Lower lobe of right lung (tissue), 2 donors: ENCODE measurements around the gene DEGS2. TPM values are rescaled to one million over a fixed set of nuclear protein-coding genes. Genes with fewer than 3 reads are reported as not detected.

ENCODE experiments used
- ATAC-seq, 2 donors: fragments of 200-7000 bp; cut with Tn5 transposase; one replicate each; pipeline ENCODE4 v1.9.1; 2020 to 2022; ENCODE audit warnings: mild to moderate bottlenecking in 2 of 2, moderate library complexity in 2 of 2
- DNase-seq: peaks from one replicate; pipeline ENCODE4 v3.0.0-alpha.2; 2020
- H3K27ac ChIP-seq: fragments of 200-600 bp; one replicate; pipeline ENCODE4 v1.8.0; 2022
- H3K27me3 ChIP-seq: fragments of 200-600 bp; one replicate; pipeline ENCODE4 v1.8.0; 2022; ENCODE audit warnings: low read depth
- H3K36me3 ChIP-seq: fragments of 200-600 bp; one replicate; pipeline ENCODE4 v1.8.0; 2022; ENCODE audit warnings: mild to moderate bottlenecking
- H3K4me1 ChIP-seq: fragments of 200-600 bp; one replicate; pipeline ENCODE4 v1.8.0; 2022
- H3K4me3 ChIP-seq: fragments of 200-600 bp; one replicate; pipeline ENCODE4 v1.8.0; 2022; ENCODE audit warnings: mild to moderate bottlenecking
- H3K9me3 ChIP-seq: fragments of 200-600 bp; one replicate; pipeline ENCODE4 v1.8.0; 2022
- intact Hi-C: fragments of 100-400 bp; cut with DNase I; formaldehyde crosslinking; loops from one replicate; pipeline ENCODE4 v1.11.0; 2022
- total RNA-seq: library from RNA; stranded (reverse); fragmentation: NEBNext Ultra II Directional; extraction: Animal tissue kit (Norgen Biotek cat#: 25700); gene quantifications from one replicate; pipeline ENCODE4 v1.2.1, GENCODE V29; 2021
- TF ChIP-seq, protein P1 (sequence below): fragments of 200-600 bp; IDR thresholded peaks from one replicate; pipeline ENCODE4 v1.8.0; 2022; ENCODE audit warnings: antibody characterized with exemption, mild to moderate bottlenecking
- donor health status: DM: no; HTN: yes; CAD: no; lungs with severe emphysema.

The DEGS2 gene
- total RNA-seq, 1 donor from 2014 or later, result 5.8 TPM

DNA sequence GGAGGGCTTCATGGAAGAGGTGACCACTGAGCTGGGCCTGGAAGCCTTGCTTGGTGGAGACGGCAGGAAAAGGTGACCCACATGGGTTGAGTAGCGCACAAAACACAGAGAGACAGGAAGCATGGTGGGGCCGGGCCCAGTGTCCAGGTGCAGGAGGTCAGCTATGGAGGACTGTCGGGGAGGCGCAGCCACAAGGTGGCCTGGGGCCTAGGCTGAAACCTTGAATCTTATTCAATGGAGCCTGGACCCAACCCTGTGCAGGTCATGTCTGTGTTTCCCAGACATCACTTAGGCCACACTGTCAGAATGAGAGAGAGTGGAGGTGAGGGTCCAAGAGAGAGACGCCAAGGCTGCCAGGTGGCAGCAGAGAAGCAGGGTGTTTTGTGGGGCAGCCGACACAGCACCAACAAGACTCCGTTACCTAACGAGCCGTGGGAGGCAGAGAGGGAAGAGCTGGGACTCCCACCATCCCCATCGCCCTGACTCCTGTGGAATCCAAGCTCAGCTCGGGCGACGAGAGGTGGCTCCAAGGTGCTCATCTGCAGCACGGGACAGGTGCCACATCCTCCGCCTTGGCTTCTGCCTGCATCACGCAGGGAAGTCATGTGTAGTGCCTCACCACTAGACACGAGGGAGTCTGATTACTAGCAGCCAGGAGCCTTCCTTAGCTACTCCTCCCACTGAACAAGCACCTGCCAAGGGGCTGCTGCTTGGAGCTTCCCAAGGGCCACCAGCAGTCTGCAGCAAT lies 38.7 kb downstream of the DEGS2 start:
- ATAC-seq, result no peak
- no peak overlapping the region for H3K27ac ChIP-seq
- TF ChIP-seq, protein P1, sequence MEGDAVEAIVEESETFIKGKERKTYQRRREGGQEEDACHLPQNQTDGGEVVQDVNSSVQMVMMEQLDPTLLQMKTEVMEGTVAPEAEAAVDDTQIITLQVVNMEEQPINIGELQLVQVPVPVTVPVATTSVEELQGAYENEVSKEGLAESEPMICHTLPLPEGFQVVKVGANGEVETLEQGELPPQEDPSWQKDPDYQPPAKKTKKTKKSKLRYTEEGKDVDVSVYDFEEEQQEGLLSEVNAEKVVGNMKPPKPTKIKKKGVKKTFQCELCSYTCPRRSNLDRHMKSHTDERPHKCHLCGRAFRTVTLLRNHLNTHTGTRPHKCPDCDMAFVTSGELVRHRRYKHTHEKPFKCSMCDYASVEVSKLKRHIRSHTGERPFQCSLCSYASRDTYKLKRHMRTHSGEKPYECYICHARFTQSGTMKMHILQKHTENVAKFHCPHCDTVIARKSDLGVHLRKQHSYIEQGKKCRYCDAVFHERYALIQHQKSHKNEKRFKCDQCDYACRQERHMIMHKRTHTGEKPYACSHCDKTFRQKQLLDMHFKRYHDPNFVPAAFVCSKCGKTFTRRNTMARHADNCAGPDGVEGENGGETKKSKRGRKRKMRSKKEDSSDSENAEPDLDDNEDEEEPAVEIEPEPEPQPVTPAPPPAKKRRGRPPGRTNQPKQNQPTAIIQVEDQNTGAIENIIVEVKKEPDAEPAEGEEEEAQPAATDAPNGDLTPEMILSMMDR, result no peak

DNA sequence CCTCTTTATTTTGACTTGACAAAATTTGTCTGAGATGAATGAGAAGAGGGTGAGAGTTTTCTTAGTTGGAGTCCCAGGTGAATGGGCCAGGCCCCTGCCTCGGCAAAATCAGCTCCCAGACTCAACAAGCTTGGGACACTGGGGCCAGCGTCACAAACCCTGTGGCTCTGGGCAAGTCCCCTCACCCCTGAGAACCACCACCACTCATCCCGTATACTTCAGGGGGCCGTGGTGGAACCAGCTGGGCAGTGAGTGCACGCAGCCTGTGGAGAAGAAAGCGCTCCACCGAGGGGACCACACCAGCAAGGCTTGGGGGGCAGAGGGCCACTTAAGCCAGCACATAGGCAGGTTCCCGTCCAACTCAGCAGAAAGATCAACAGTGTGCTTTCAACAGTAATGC lies 40.2 kb downstream of the DEGS2 start:
- H3K27me3 ChIP-seq, result no peaks in the 10 kb centered on the region
- no peak for DNase-seq
- H3K4me1 ChIP-seq, result peaks cover 5% of the 10 kb centered on the region
- TF ChIP-seq, protein P1, result no peak
- no peak overlapping the region for H3K27ac ChIP-seq
- no peak for ATAC-seq
- intact Hi-C loops, result no loop called here
- H3K4me3 ChIP-seq, result no peak overlapping the region
- H3K9me3 ChIP-seq, result no peaks in the 10 kb centered on the region
- H3K36me3 ChIP-seq, result peaks cover 32% of the 10 kb centered on the region

More for the DNA sequence above, 38.7 kb downstream of the DEGS2 start:
- DNase-seq, result no peak
- H3K27me3 ChIP-seq, result no peaks in the 10 kb centered on the region
- no peak overlapping the region for H3K4me3 ChIP-seq
- intact Hi-C loops, result no loop called here
- H3K4me1 ChIP-seq, result peaks cover 5% of the 10 kb centered on the region
- peaks cover 37% of the 10 kb centered on the region for H3K36me3 ChIP-seq
- H3K9me3 ChIP-seq, result no peaks in the 10 kb centered on the region

DNA sequence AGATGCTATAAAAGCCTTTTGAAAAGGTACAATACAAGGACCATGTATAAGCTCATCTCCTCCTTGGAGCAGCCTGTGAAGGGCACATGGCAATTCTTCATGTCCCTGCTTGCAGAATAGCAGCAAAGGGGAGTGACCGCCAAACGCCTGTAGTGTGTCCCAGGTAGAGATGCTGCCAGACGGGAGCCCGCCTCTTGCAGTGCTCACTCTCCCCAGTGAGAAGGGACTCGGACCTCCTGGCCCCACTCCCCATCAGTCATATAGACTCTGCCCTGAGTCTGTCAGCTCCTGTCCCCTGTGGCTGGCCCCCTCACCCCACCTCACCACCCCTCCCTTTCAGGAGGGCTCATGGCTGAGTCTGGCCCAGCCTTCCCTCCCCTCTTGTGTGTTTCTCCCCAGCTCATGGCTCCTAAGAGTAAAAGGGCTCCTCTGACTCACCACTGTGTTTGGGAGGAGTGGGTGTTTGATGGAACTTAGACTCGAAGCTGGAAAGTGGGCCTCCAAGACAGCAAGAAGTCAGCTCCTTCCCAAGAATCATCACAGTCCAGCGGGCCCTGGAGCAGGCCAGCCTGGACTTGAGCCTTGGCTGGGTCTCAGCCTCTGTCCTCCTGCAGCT lies 40.9 kb downstream of the DEGS2 start:
- Histone ChIP-seq H3K4me3 (no peak overlapping the region), H3K4me1 (peaks cover 5% of the 10 kb centered on the region), H3K27me3 (no peaks in the 10 kb centered on the region), H3K36me3 (peaks cover 24% of the 10 kb centered on the region), H3K27ac (no peak overlapping the region), H3K9me3 (no peaks in the 10 kb centered on the region)
- intact Hi-C loops, result no loop called here
- TF ChIP-seq, protein P1, result no peak
- DNase-seq (no peak), ATAC-seq (no peak)

DNA sequence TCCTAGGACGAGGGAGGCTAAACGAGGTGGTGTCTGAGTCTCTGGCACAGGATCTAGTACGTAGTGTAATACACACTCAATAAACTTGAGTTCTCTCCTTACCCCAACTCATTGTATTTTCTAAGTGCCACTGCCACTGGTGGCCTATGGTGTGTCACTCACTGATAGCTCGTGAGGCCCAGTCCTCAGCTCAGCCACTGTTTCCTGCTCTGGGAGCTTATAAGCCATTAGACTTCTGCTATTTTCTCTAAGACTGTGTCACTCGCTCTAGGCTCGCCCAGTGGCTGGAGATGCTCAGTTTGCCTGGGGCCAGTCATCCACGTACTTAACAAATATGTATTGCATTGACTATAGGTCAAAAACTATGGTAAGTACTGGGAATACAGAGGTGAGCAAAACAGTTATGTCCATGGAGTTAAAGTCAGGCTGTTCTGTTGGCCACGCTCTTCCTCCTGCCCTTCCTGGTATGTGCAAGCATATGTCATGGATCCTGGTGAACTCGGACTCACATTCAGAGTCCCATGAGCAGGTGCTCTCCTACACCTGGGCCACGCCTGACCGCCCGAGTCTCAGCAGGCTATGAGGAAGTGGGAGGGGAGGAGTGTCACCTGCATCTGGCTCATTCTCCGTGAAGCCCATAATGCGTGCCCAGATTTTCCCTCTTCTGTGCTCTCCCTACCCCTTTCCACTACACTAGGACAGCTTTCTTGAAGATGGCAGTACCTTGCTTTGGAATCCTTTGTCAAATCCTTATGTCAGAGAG lies 41.6 kb downstream of the DEGS2 start:
- no peak overlapping the region for H3K27ac ChIP-seq
- no peak for DNase-seq
- intact Hi-C loops, result no loop called here
- no peak overlapping the region for H3K4me3 ChIP-seq
- H3K4me1 ChIP-seq, result peaks cover 5% of the 10 kb centered on the region
- ATAC-seq, result no peak
- H3K36me3 ChIP-seq, result peaks cover 21% of the 10 kb centered on the region
- no peaks in the 10 kb centered on the region for H3K9me3 ChIP-seq
- TF ChIP-seq, protein P1, result no peak
- no peaks in the 10 kb centered on the region for H3K27me3 ChIP-seq

DNA sequence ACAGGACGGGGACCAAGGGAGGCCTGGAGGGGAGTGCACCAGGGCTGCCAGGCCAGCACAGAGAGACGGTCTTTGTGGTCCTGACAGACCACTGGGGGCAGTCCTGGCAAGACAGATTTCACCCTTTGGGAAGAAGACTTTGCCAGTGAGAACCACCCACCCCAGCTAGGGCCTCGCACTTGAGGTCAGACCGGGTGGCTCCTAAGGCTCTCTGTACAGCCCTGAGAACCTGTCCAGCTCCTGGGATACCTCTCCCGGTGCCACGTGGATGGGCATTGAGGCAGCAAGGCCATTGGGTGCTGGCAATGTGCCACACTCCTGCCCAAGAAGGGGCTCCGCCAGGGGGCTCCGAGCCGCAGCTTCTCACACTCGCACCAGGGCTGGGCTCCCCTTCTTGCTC lies 42.4 kb downstream of the DEGS2 start:
- intact Hi-C loops, result no loop called here
- no peak overlapping the region for H3K27ac ChIP-seq
- TF ChIP-seq, protein P1, result no peak

More for the DNA sequence above, 42.4 kb downstream of the DEGS2 start:
- H3K9me3 ChIP-seq, result no peaks in the 10 kb centered on the region
- peaks cover 21% of the 10 kb centered on the region for H3K36me3 ChIP-seq
- peaks cover 2% of the 10 kb centered on the region for H3K4me1 ChIP-seq
- no peaks in the 10 kb centered on the region for H3K27me3 ChIP-seq
- no peak overlapping the region for H3K4me3 ChIP-seq
- no peak for ATAC-seq
- DNase-seq, result no peak
